D721Med (cell line): ENCODE measurements around the gene MECP2.

Experiments
- DNase-seq: peaks from one replicate; pipeline ENCODE4 v3.0.0; 2011; ENCODE audit warnings: low spot score; ENCODE audit not compliant: insufficient read length
- FAIRE-seq: peaks from 2 replicates; lab custom pipeline; 2011; peaks lifted over from hg19 to GRCh38; lab: Jason Lieb, UNC
- CTCF ChIP-seq: IDR thresholded peaks from 2 replicates; pipeline ENCODE4 v1.5.1; 2012; ENCODE audit warnings: mild to moderate bottlenecking, control low read depth; ENCODE audit not compliant: insufficient read depth; ENCODE audit errors: missing control alignments

Gene MECP2

GRCh38 chrX:154123241-154124219 lies 26.0 kb upstream of the MECP2 start:
- no peak for TF ChIP-seq CTCF
- FAIRE-seq = no peak
- no peak for DNase-seq

- DNase-seq (no peak), FAIRE-seq (no peak)
- TF ChIP-seq CTCF = no peak
Observed at GRCh38 chrX:154121961-154122360, 24.4 kb upstream of the MECP2 start.

GRCh38 chrX:154121207-154121606 lies 23.7 kb upstream of the MECP2 start:
- DNase-seq = no peak
- FAIRE-seq = no peak
- TF ChIP-seq CTCF = no peak

- TF ChIP-seq CTCF = no peak
- FAIRE-seq = no peak
- no peak for DNase-seq
Observed at GRCh38 chrX:154120567-154120966, 23.1 kb upstream of the MECP2 start.

GRCh38 chrX:154117566-154117965 lies 20.0 kb upstream of the MECP2 start:
- no peak for TF ChIP-seq CTCF
- FAIRE-seq (no peak), DNase-seq (no peak)

GRCh38 chrX:154116426-154117211 lies 19.1 kb upstream of the MECP2 start:
- DNase-seq (no peak), FAIRE-seq (no peak)
- TF ChIP-seq CTCF = no peak
